HG03159 (cell line): ENCODE measurements around the gene SEC24D.

Experiments
- ATAC-seq: cut with Tn5 transposase; IDR thresholded peaks from one replicate; pipeline ENCODE4 v1.9.1; 2021; ENCODE audit warnings: mild to moderate bottlenecking, moderate library complexity; ENCODE audit not compliant: unreplicated experiment

SEC24D gene

GRCh38 chr4:118846979-118847378 is 11.1 kb upstream of the SEC24D start:
- no peak for ATAC-seq

GRCh38 chr4:118845552-118846050 is 9.7 kb upstream of the SEC24D start:
- no peak for ATAC-seq

- ATAC-seq, result no peak
Observed at GRCh38 chr4:118843237-118843636, 7.3 kb upstream of the SEC24D start.

GRCh38 chr4:118842055-118842454 is 6.1 kb upstream of the SEC24D start:
- ATAC-seq, result no peak

- no peak for ATAC-seq
Observed at GRCh38 chr4:118839221-118839927, 3.4 kb upstream of the SEC24D start.

- no peak for ATAC-seq
Observed at GRCh38 chr4:118837121-118837507, 1.2 kb upstream of the SEC24D start.

GRCh38 chr4:118836301-118837120 is 585 bp upstream of the SEC24D start:
- peak; percentile 45 for ATAC-seq

GRCh38 chr4:118834960-118835569 is 861 bp downstream of the SEC24D start:
- ATAC-seq, result peak; percentile 61

GRCh38 chr4:118834070-118834469 is 1.9 kb downstream of the SEC24D start:
- no peak for ATAC-seq

GRCh38 chr4:118833192-118833820 is 2.6 kb downstream of the SEC24D start:
- no peak for ATAC-seq

GRCh38 chr4:118829107-118829506 is 6.8 kb downstream of the SEC24D start:
- no peak for ATAC-seq

GRCh38 chr4:118826723-118827444 is 9.0 kb downstream of the SEC24D start:
- no peak for ATAC-seq

- ATAC-seq, result peak; percentile 60
Observed at GRCh38 chr4:118825799-118826198, 10.1 kb downstream of the SEC24D start.

- no peak for ATAC-seq
Observed at GRCh38 chr4:118824141-118824540, 11.8 kb downstream of the SEC24D start.

GRCh38 chr4:118823471-118823870 is 12.5 kb downstream of the SEC24D start:
- ATAC-seq, result no peak

- no peak for ATAC-seq
Observed at GRCh38 chr4:118821590-118822293, 14.2 kb downstream of the SEC24D start.

GRCh38 chr4:118817178-118817930 is 18.6 kb downstream of the SEC24D start:
- no peak for ATAC-seq

GRCh38 chr4:118816538-118817177 is 19.3 kb downstream of the SEC24D start:
- no peak for ATAC-seq

GRCh38 chr4:118814891-118815290 is 21.0 kb downstream of the SEC24D start:
- no peak for ATAC-seq
